ENCODE measurements around the gene NCMAP. TPM values are rescaled to one million over a fixed set of nuclear protein-coding genes. Genes with fewer than 3 reads are reported as not detected.
A peak's percentile ranks its signal among the peaks of the same experiment; 100 is the strongest.

NCMAP gene
- total RNA-seq, 1 experiment from 2014 or later = not detected

DNA sequence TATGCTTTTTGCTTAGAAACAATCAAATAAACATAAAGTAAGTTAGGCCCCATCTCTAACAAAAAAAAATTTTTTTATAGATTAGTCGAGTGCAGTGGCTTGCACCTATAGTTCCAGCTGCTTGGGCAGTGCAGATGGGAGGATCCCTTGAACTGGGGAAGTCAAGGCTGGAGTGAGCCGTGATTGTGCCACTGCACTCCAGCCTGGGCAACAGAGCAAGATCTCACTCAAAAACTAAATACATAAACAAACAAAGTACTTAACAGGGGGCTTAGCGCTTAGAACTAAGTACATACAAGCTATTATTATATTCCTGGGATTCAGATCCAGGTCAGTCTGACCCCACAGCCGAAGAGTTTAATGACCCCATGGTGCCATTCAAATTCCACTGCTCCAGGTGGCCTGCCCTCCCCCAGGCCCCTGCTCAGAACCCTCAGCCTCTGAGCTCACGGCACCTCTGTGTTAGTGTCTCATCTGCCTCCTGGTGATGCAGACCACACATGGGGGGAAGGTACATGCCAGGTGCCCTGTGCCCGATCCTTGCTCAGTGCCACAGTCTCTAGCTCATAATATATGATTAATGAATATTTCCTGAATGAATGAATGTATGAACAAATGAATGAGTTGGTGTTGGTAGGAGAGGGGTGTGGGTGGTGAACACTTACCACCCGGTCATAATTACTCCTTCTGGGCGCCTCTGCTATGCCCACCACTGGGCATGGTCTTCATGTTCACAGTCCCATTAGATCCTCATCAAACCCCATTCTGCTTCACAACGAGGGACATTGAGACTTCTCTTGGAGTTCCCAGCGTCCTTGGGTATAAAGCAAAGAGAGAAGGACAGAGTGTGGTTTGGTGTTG is 14.6 kb downstream of the NCMAP start:
- DNase-seq (ENCODE audit: low read depth) = no peak

GRCh38 chr1:24572301-24572700 is 16.4 kb downstream of the NCMAP start:
- DNase-seq (ENCODE audit: low read depth) = no peak

DNA sequence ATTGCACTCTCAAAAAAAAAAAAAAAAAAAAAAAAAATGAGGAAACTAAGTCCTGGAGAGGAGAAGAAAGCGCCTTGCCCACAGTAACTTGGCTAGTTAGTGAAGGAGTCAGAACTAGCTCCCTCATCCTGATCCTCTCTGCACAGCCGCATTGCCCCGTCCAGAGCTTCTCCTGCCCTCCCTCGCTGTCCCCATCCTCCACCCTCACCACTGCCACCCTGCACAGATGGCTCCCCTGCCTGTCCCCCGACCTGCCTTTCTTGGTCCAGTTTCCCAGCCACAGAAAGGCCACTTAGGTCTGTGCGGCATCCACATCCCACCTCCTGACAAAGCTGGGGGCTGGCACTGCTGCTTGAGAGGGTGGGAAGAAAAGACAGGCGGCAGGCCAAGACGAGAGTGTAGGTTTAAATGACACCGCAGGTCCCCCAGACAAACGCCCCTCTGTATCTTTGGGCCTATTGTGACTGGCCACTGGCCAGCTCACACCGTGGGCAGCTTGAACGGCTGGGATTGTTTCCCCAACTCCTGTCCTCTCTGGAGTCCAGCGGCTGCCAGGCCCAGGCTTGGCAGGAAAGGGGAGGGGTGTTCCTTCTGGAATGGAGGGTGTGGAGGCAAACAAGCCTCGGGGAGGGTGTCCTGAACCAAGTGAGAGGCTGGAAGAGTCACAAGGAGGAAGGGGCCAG is 20.2 kb downstream of the NCMAP start:
- DNase-seq (ENCODE audit: low read depth) = no peak

DNA sequence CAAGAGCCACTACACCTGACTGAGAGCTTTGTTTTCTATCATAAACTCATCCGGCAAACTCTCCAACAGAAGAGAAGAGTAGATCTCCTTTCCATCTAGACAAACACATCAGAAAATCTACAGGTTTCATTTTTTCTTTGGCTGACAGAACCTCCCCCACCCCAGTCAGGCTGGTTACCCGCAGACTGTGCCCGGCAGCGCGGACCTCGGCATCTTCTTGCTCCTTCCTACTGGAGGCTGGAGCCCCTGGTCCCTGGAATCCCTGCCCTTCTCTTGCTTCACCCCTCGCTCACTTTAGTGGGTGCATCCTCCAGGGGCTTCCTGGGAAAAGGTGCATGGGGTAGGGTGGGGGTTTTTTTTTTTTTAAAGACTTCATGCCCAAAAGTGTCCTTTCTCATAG is 23.0 kb downstream of the NCMAP start:
- no peak for DNase-seq (ENCODE audit: low read depth)

DNA sequence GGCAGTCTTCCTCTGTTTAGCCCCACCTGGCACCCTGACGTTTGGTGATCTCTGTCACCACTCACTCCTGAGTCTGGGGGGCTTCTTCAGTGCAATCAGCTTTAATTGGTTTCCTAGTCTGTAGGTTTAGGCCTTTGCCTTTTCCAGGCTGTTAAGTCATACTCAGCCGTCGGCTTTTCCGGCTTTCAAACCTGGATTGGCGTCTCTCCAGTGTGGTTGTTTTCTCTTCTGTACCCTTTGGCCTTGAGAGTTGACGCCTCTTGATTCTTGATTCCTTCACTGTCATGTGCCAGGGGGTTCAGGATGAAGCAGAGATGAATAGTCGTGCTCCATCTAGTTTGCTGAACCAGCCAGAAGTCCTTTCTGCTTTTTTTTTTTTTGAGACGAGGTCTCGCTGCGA is 24.9 kb downstream of the NCMAP start:
- no peak for DNase-seq (ENCODE audit: low read depth)

DNA sequence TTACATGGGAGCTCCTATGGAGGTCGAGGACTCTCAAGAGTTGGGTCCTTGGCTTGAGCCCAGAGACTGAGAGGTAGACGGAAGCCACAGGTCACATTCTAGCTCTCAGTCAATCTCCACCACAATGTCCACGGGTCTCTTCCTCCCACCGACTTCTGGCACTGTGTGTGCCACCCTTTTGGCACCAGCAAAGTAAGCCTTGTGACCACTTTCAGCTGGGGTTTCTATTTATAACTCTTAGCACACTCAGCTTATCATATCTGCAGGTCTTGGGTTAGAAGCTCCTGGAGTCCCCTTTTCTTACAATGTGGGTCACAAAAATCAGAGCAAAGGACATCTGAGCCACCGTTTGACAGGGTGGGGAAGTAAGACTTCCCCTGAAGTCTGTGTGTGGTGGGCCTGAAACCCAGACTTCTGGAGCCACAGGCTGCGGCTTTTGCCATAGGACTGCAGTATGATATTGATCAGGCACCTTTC is 28.3 kb downstream of the NCMAP start:
- no peak for DNase-seq (ENCODE audit: low read depth)

DNA sequence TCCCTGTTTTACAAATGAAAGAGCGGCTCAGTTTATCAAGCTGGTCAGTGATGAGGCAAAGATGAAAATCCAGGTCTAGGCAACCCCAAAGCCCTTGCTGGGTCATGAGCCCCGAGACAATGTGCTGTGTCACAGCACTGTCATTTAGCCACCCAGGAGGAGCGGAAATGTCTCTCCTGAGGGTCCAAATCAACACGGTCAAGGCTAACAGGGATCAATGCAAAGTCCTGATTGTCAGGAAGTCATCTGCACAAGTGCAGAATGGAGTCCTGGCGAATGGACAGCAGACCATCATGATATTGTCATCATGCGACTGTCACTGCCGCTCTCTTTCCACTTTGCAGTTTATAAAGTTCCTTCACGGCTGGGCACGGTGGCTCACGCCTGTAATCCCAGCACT is 30.2 kb downstream of the NCMAP start:
- peak; percentile 21 for DNase-seq (ENCODE audit: low read depth)

- DNase-seq (ENCODE audit: low read depth) = peak; percentile 52
Measured at GRCh38 chr1:24586970-24587820, 31.3 kb downstream of the NCMAP start.

DNA sequence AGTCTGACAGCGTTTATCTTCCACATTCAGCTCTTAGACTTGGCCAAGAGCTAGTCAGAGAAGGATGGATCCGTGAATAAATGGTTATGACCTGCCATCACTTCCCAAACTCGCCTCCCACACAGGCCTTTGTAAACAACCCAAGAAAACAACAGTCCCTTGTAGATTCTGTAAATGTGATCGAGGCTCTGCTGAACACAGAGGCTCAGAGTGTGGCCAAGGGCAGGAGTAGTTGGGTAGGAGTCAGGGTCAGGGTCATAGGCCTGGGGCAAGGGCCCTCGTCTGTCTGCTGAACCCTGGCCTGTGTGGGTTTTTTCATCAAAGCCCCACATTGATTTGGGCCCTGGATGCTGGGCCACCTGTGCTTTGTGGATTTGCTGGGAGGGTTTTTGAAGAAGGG is 32.7 kb downstream of the NCMAP start:
- no peak for DNase-seq (ENCODE audit: low read depth)

- DNase-seq (ENCODE audit: low read depth) = no peak
Measured at GRCh38 chr1:24589200-24589599, 33.3 kb downstream of the NCMAP start.

GRCh38 chr1:24591781-24592180 is 35.9 kb downstream of the NCMAP start:
- DNase-seq (ENCODE audit: low read depth) = no peak

GRCh38 chr1:24594328-24594598 is 38.4 kb downstream of the NCMAP start:
- no peak for DNase-seq (ENCODE audit: low read depth)

DNA sequence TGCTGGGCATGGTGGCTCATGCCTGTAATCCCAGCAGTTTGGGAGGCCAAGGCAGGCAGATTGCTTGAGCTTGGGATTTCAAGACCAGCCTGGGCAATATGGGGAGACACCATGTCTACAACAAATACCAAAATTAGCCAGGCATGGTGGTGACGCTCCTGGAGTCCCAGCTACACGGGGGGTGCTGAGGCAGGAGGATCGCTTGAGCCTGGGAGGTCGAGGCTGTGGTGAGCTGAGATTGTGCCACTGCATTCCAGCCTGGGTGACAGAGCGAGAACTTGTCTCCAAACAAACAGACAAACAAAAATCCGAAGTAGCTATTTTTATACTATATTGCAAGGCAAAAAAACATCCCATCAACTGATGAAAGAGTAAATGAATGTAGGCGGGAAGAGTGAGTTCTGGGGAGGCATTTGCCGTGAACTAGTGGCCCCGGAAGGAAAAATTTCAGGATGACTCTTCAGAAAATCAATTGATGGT is 40.6 kb downstream of the NCMAP start:
- no peak for DNase-seq (ENCODE audit: low read depth)

- no peak for DNase-seq (ENCODE audit: low read depth)
Measured at GRCh38 chr1:24599265-24599664, 43.4 kb downstream of the NCMAP start.

DNA sequence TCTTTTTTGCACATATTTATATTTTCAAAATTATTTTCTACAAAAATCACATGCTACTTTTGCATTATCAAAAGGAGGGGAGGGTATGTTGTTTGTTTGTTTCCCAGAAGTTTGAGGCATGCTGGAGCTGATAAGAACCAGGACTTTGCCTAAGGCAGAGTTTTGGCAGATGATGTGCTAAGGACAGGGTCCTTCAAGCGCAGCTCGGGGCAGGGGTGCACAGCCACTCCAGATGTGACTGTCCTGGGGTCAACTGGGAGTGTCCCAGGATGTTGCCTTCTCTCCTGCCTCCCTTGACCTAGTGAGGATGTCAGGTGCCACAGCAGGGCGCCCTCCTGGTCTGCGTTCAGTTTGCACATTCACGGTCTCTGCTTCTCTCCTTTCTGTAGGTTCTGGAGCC is 44.7 kb downstream of the NCMAP start:
- no peak for DNase-seq (ENCODE audit: low read depth)

- no peak for DNase-seq (ENCODE audit: low read depth)
Measured at GRCh38 chr1:24605534-24606295, 49.8 kb downstream of the NCMAP start.

DNA sequence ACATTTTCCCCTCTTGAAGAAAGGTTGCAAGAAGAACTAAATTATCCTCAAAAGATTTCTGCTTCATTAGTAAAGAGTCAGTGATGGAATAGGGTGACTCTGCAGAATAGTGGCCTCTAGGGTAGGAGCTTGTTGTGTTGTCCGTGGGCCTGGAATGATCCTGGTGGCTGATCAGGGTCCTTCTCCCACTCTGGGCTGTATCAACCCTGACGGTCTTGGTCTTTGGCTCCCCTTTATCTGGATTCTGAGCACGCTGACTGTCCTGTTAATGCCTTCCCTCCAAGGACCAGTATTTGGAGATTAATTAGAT is 50.4 kb downstream of the NCMAP start:
- DNase-seq (ENCODE audit: low read depth) = no peak

- no peak for DNase-seq (ENCODE audit: low read depth)
Measured at GRCh38 chr1:24606621-24607020, 50.7 kb downstream of the NCMAP start.

GRCh38 chr1:24609949-24610517 is 54.1 kb downstream of the NCMAP start:
- no peak for DNase-seq (ENCODE audit: low read depth)

- no peak for DNase-seq (ENCODE audit: low read depth)
Measured at GRCh38 chr1:24619376-24619775, 63.5 kb downstream of the NCMAP start.

- no peak for DNase-seq (ENCODE audit: low read depth)
Measured at GRCh38 chr1:24620678-24621077, 64.8 kb downstream of the NCMAP start.
